ELF-1 (cell line): ENCODE data around the gene STARD8.

Experiments
- DNase-seq: peaks from one replicate; pipeline ENCODE4 v3.0.0-alpha.2; 2016; ENCODE audit warnings: low read depth, low spot score

Gene STARD8

GRCh38 chrX:68748030-68748429, 100.6 kb downstream of the STARD8 start:
- no peak for DNase-seq

- DNase-seq: no peak
These were observed 102.0 kb downstream of the STARD8 start for GRCh38 chrX:68749426-68749825.

- no peak for DNase-seq
These were observed 102.8 kb downstream of the STARD8 start for GRCh38 chrX:68750316-68750715.

GRCh38 chrX:68751372-68751771, 103.9 kb downstream of the STARD8 start:
- no peak for DNase-seq

GRCh38 chrX:68753218-68753617, 105.8 kb downstream of the STARD8 start:
- no peak for DNase-seq

GRCh38 chrX:68754406-68754805, 106.9 kb downstream of the STARD8 start:
- DNase-seq: no peak

- no peak for DNase-seq
These were observed 108.2 kb downstream of the STARD8 start for GRCh38 chrX:68755616-68756125.

- DNase-seq: no peak
These were observed 109.9 kb downstream of the STARD8 start for GRCh38 chrX:68757331-68757730.

GRCh38 chrX:68757731-68758130, 110.3 kb downstream of the STARD8 start:
- DNase-seq: no peak

- DNase-seq: no peak
These were observed 111.2 kb downstream of the STARD8 start for GRCh38 chrX:68758671-68759070.

- peak; percentile 20 for DNase-seq
These were observed 113.6 kb downstream of the STARD8 start for GRCh38 chrX:68761086-68761485.

GRCh38 chrX:68762766-68763165, 115.3 kb downstream of the STARD8 start:
- DNase-seq: no peak

- no peak for DNase-seq
These were observed 116.0 kb downstream of the STARD8 start for GRCh38 chrX:68763481-68763880.
